HepG2 (cell line): ENCODE data around the gene CKLF. TPM values are rescaled to one million over a fixed set of nuclear protein-coding genes. Genes with fewer than 3 reads are reported as not detected.

ENCODE experiments used
- AFF4 ChIP-seq: sonication (generic); formaldehyde crosslinking; IDR thresholded peaks from 2 replicates; pipeline ENCODE4 v1.4.0; 2020; ENCODE audit warnings: missing genetic modification reagents
- CBX2 ChIP-seq, 2 experiments: fragments of 200-600 bp in 1 of 2; sonication (generic); formaldehyde crosslinking in 1 of 2; IDR thresholded peaks; 2 replicates each; pipeline versions ENCODE4 v1.7.0 to v1.8.1; 2018 to 2022; ENCODE audit warnings: low read depth in 2 of 2, low read length in 1 of 2, mild to moderate bottlenecking in 1 of 2, missing genetic modification reagents in 1 of 2
- HES4 ChIP-seq: sonication (generic); formaldehyde crosslinking; IDR thresholded peaks from 2 replicates; pipeline ENCODE4 v1.9.0; 2021; ENCODE audit warnings: mild to moderate bottlenecking, missing genetic modification reagents, borderline replicate concordance
- HNRNPL ChIP-seq: fragments of 200-400 bp; formaldehyde crosslinking; IDR thresholded peaks from 2 replicates; pipeline ENCODE4 v1.6.1; 2017; ENCODE audit warnings: mild to moderate bottlenecking, low read depth, low read length
- HNRNPUL1 ChIP-seq: fragments of 200-400 bp; formaldehyde crosslinking; IDR thresholded peaks from 2 replicates; pipeline ENCODE4 v1.6.1; 2017; ENCODE audit warnings: low read depth, mild to moderate bottlenecking, low read length, moderate library complexity
- KDM5B ChIP-seq: sonication (generic); formaldehyde crosslinking; IDR thresholded peaks from 2 replicates; pipeline ENCODE4 v1.4.0; 2020; ENCODE audit warnings: missing genetic modification reagents, mild to moderate bottlenecking, borderline replicate concordance
- LCORL ChIP-seq, 2 experiments: fragments of 450-650 bp in 1 of 2; sonication (generic) in 1 of 2; formaldehyde crosslinking in 1 of 2; IDR thresholded peaks; 2 replicates each; pipeline versions ENCODE4 v1.5.0 to v1.6.1; 2017 to 2020; ENCODE audit warnings: antibody characterized with exemption in 1 of 2, missing genetic modification reagents in 1 of 2
- MAX ChIP-seq: IDR thresholded peaks from 2 replicates; pipeline ENCODE4 v1.6.1; 2012; ENCODE audit warnings: inconsistent platforms
- MAZ ChIP-seq, 2 experiments: sonication (generic) in 1 of 2; formaldehyde crosslinking in 1 of 2; IDR thresholded peaks; 2 replicates each; pipeline versions ENCODE4 v1.5.0 to v1.6.1; 2012 to 2020; ENCODE audit warnings: low read depth in 2 of 2, mild to moderate bottlenecking in 2 of 2, borderline replicate concordance in 1 of 2, improper control_type of control experiment in 1 of 2, low read length in 1 of 2, missing genetic modification reagents in 1 of 2, moderate library complexity in 1 of 2
- MEIS2 ChIP-seq: sonication (generic); formaldehyde crosslinking; IDR thresholded peaks from 2 replicates; pipeline ENCODE4 v1.9.0; 2021; ENCODE audit warnings: mild to moderate bottlenecking, missing genetic modification reagents
- NFE2L1 ChIP-seq: sonication (generic); formaldehyde crosslinking; IDR thresholded peaks from 2 replicates; pipeline ENCODE4 v1.4.0; 2020; ENCODE audit warnings: missing genetic modification reagents, mild to moderate bottlenecking, borderline replicate concordance
- RELA ChIP-seq: sonication (generic); formaldehyde crosslinking; IDR thresholded peaks from 2 replicates; pipeline ENCODE4 v1.4.0; 2020; ENCODE audit warnings: missing genetic modification reagents
- RFX5 ChIP-seq: IDR thresholded peaks from 2 replicates; pipeline ENCODE4 v1.6.1; 2011; ENCODE audit warnings: low read depth, low read length, improper control_type of control experiment
- SCMH1 ChIP-seq: sonication (generic); formaldehyde crosslinking; IDR thresholded peaks from 2 replicates; pipeline ENCODE4 v1.9.0; 2021; ENCODE audit warnings: missing genetic modification reagents, mild to moderate bottlenecking, borderline replicate concordance
- SIN3B ChIP-seq: fragments of 150-350 bp; IDR thresholded peaks from 2 replicates; pipeline ENCODE4 v1.6.1; 2014; ENCODE audit warnings: low read length
- SIX1 ChIP-seq: sonication (generic); formaldehyde crosslinking; IDR thresholded peaks from 2 replicates; pipeline ENCODE4 v1.4.0; 2020; ENCODE audit warnings: missing genetic modification reagents, borderline replicate concordance
- SKI ChIP-seq: fragments of 450-650 bp; IDR thresholded peaks from one replicate; pipeline ENCODE4 v1.6.1; 2018; ENCODE audit warnings: mild to moderate bottlenecking; ENCODE audit not compliant: partially characterized antibody
- SOX5 ChIP-seq: IDR thresholded peaks from 2 replicates; pipeline ENCODE4 v1.6.1; 2016; ENCODE audit warnings: borderline replicate concordance
- TBL1XR1 ChIP-seq: fragments of 150-350 bp; IDR thresholded peaks from 2 replicates; pipeline ENCODE4 v1.6.1; 2014; ENCODE audit warnings: borderline replicate concordance, low read length; ENCODE audit not compliant: partially characterized antibody
- ZC3H13 ChIP-seq: sonication (generic); formaldehyde crosslinking; IDR thresholded peaks from 2 replicates; pipeline ENCODE4 v1.8.1; 2023; ENCODE audit warnings: mild to moderate bottlenecking, missing genetic modification reagents, moderate library complexity
- ZMAT3 ChIP-seq: sonication (generic); formaldehyde crosslinking; conservative IDR thresholded peaks from 2 replicates; pipeline ENCODE4 v1.7.0; 2021; ENCODE audit warnings: missing genetic modification reagents
- ZNF326 ChIP-seq: sonication (generic); formaldehyde crosslinking; IDR thresholded peaks from 2 replicates; pipeline ENCODE4 v1.4.0; 2020; ENCODE audit warnings: missing genetic modification reagents, borderline replicate concordance
- ZNF331 ChIP-seq: sonication (generic); formaldehyde crosslinking; IDR thresholded peaks from 2 replicates; pipeline ENCODE4 v1.4.0; 2020; ENCODE audit warnings: missing genetic modification reagents
- ZNF432 ChIP-seq: sonication (generic); formaldehyde crosslinking; IDR thresholded peaks from 2 replicates; pipeline ENCODE4 v1.5.0; 2020; ENCODE audit warnings: missing genetic modification reagents, mild to moderate bottlenecking, borderline replicate concordance
- ZSCAN29 ChIP-seq: sonication (generic); formaldehyde crosslinking; conservative IDR thresholded peaks from 2 replicates; pipeline ENCODE4 v1.4.0; 2020; ENCODE audit warnings: mild to moderate bottlenecking, missing genetic modification reagents
- polyA plus RNA-seq, 8 experiments: library from polyadenylated mRNA; depleted of rRNA in 3 of 8; stranded (reverse) in 7 of 8; unstranded in 1 of 8; fragments of >200 nt; fragmentation: Illumina TruSeq in 4 of 8; extraction: Trizol in 4 of 8; gene quantifications; 2 replicates each; pipeline versions ENCODE4 v1.2.1 to v1.2.3, GENCODE V29; 2011 to 2016; ENCODE audit warnings: low read depth in 4 of 8, missing spikeins in 1 of 8, mixed read lengths in 1 of 8; ENCODE audit not compliant: insufficient read depth in 1 of 8
- total RNA-seq, 5 experiments: library from RNA; depleted of rRNA; stranded (reverse); fragments of >200 nt; fragmentation: Illumina TruSeq; extraction: Trizol; gene quantifications; 2 replicates each; pipeline ENCODE4 v1.2.3, GENCODE V29; 2016; ENCODE audit warnings: low read depth in 1 of 5

CKLF gene
- total and polyA plus RNA-seq, 2 of the 13 experiments (the other 11 are each of a cell fraction or from before 2014, with no cell fraction given), result 120 to 167 TPM

GRCh38 chr16:66608241-66609138 is 56.1 kb downstream of the CKLF start (continued):
- TF ChIP-seq SOX5 (peak; percentile 56; the same call in 1 of the 2 replicates), RFX5 (no peak), ZSCAN29 (CRISPR knock-in tag) (no peak), AFF4 (CRISPR knock-in tag) (no peak), ZC3H13 (CRISPR knock-in tag) (no peak), MAZ (IDR thresholded peaks at IDR 0.05; ENCODE audit: borderline replicate concordance, low read depth, low read length) (0 out of 2 replicates have a peak, but pooled peaks have one; percentile 45), MAZ (CRISPR knock-in tag; IDR thresholded peaks at IDR 0.05; ENCODE audit: low read depth) (peak; percentile 77; the same call in 1 of the 2 replicates), RELA (CRISPR knock-in tag) (peak; percentile 91), NFE2L1 (CRISPR knock-in tag) (no peak), KDM5B (CRISPR knock-in tag) (peak; percentile 95; the same call in 1 of the 2 replicates), LCORL (IDR thresholded peaks at IDR 0.05) (no peak), LCORL (CRISPR knock-in tag; IDR thresholded peaks at IDR 0.05) (peak; percentile 55; the same call in 1 of the 2 replicates), HES4 (peak; percentile 95), MAX (peak; percentile 98), SIN3B (no peak), MEIS2 (CRISPR knock-in tag) (peak; percentile 47; the same call in 1 of the 2 replicates), ZMAT3 (peak; percentile 80), ZNF326 (CRISPR knock-in tag) (no peak), HNRNPL (no peak), CBX2 (IDR thresholded peaks at IDR 0.05; ENCODE audit: low read depth, low read length) (no peak), CBX2 (CRISPR knock-in tag; IDR thresholded peaks at IDR 0.05; ENCODE audit: low read depth) (no peak), ZNF331 (CRISPR knock-in tag) (peak; percentile 83), ZNF432 (CRISPR knock-in tag) (no peak), SKI (peak; percentile 88), TBL1XR1 (peak; percentile 61), HNRNPUL1 (no peak), SIX1 (peak; percentile 37; the same call in 1 of the 2 replicates), SCMH1 (no peak)
